ENCODE data around the gene TSPAN33.

GRCh38 chr7:129144095-129144833 is at the start of gene TSPAN33:
- TF ChIP-seq ELK1 (IDR thresholded peaks at IDR 0.05; ENCODE audit: low read depth, low read length) = no peak
- no peak for TF ChIP-seq SIN3A (IDR thresholded peaks at IDR 0.05; ENCODE audit: low read depth, low read length)
- TF ChIP-seq SP1 (IDR thresholded peaks at IDR 0.05; ENCODE audit: low read depth, low read length) = peak; percentile 92
- peak; percentile 71; the same call in 1 of the 2 replicates for TF ChIP-seq CHD2 (IDR thresholded peaks at IDR 0.05; ENCODE audit: borderline replicate concordance, low read depth, low read length)
- no peak for TF ChIP-seq CHD1 (IDR thresholded peaks at IDR 0.05; ENCODE audit: low read depth, low read length)
- TF ChIP-seq NR2C2 (IDR thresholded peaks at IDR 0.05; ENCODE audit: borderline replicate concordance, control insufficient read depth, insufficient read length, low read depth) = no peak
- no peak for TF ChIP-seq MYC (IDR thresholded peaks at IDR 0.05; ENCODE audit: insufficient read depth, insufficient read length, insufficient replicate concordance, low read length, severe bottlenecking)

Measured in GM12878 (cell line).